A172 (cell line): ENCODE results near the gene ITGB4. TPM values are rescaled to one million over a fixed set of nuclear protein-coding genes. Genes with fewer than 3 reads are reported as not detected.

ENCODE experiments used
- DNase-seq: peaks from one replicate; pipeline ENCODE4 v3.0.0-alpha.2; 2015; ENCODE audit warnings: low spot score
- total RNA-seq: library from RNA; depleted of rRNA; stranded (reverse); fragments of >200 nt; shearing (Covaris generic); gene quantifications from 2 replicates; pipeline ENCODE4 v1.2.3, GENCODE V29; 2014

The ITGB4 gene
- total RNA-seq, 1 experiment from 2014 or later = 15.0 TPM

- no peak for DNase-seq
These were observed 23.5 kb upstream of the ITGB4 start for GRCh38 chr17:75697651-75698291.

GRCh38 chr17:75698659-75699058, 22.6 kb upstream of the ITGB4 start:
- no peak for DNase-seq

- DNase-seq = no peak
These were observed 20.0 kb upstream of the ITGB4 start for GRCh38 chr17:75701288-75701687.

- DNase-seq = no peak
These were observed 18.1 kb upstream of the ITGB4 start for GRCh38 chr17:75703191-75703590.

- no peak for DNase-seq
These were observed 17.7 kb upstream of the ITGB4 start for GRCh38 chr17:75703591-75703990.

- DNase-seq = no peak
These were observed 16.0 kb upstream of the ITGB4 start for GRCh38 chr17:75704963-75705875.

- DNase-seq = no peak
These were observed 15.1 kb upstream of the ITGB4 start for GRCh38 chr17:75706042-75706728.

GRCh38 chr17:75707079-75707571, 14.1 kb upstream of the ITGB4 start:
- DNase-seq = peak; percentile 96

- no peak for DNase-seq
These were observed 8.8 kb upstream of the ITGB4 start for GRCh38 chr17:75712446-75712845.

- DNase-seq = no peak
These were observed 1.5 kb upstream of the ITGB4 start for GRCh38 chr17:75719732-75720131.

GRCh38 chr17:75721463-75722011, 278 bp downstream of the ITGB4 start:
- DNase-seq = no peak

GRCh38 chr17:75722076-75722475, 817 bp downstream of the ITGB4 start:
- DNase-seq = no peak

- DNase-seq = no peak
These were observed 1.4 kb downstream of the ITGB4 start for GRCh38 chr17:75722542-75723095.

- peak; percentile 45 for DNase-seq
These were observed 2.1 kb downstream of the ITGB4 start for GRCh38 chr17:75723171-75723930.

GRCh38 chr17:75724016-75725003, 3.1 kb downstream of the ITGB4 start:
- no peak for DNase-seq

GRCh38 chr17:75725504-75725903, 4.2 kb downstream of the ITGB4 start:
- DNase-seq = no peak

- no peak for DNase-seq
These were observed 6.1 kb downstream of the ITGB4 start for GRCh38 chr17:75727391-75727790.

GRCh38 chr17:75729351-75729750, 8.1 kb downstream of the ITGB4 start:
- no peak for DNase-seq

- DNase-seq = no peak
These were observed 8.8 kb downstream of the ITGB4 start for GRCh38 chr17:75730065-75730464.
